Measurements from ENCODE around the gene EHHADH.

Gene EHHADH

GRCh38 chr3:185188816-185189215, 65.0 kb downstream of the EHHADH start:
- no peak for DNase-seq

DNA sequence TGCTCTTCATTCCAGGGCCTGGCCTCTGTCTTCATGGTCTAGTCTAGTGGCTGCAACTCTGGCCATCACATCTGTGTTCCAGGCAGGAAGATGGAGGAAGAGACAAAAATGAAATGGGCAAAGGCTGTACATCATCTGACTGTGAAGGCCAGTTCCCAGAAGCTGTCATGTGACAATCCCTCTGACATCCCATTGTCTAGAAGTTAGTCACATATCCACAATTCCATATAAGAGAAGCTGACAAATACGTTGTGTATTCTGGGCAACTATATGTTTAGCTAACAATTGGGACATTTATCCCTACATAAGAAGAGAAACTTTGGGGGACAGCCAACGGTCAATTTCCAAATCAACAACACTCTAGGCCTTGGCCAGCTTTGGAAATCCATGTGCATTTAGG, 66.5 kb downstream of the EHHADH start:
- DNase-seq: no peak

DNA sequence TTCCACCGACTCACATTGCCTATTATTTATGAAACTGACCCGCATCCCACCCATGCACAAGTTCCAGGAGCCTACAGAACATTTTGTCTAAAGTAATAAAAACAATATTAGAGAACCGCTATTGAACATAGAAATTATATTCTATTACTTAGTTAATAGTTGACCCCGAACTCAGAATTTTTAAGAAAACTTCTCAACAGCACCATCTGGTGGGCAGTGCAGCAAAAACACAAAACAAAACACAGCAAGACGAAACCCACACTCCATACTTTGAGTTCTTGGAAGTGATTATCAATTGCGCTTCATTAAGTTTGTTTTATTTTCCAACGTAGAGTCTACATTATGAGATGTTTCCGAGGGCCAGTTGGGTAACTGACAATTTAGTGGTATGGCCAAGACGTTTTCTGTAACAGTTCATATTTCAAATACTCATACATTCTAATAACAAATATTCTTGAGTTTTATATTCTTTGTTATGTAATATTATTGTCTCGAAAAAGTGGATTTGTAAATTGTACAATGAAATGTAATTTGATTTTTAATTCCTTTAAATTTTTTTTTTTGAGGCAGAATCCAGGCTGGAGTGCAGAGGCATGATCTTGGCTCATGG, 77.0 kb downstream of the EHHADH start:
- DNase-seq: peak; percentile 28

GRCh38 chr3:185175370-185175987, 78.4 kb downstream of the EHHADH start:
- no peak for DNase-seq

- no peak for DNase-seq
Observed at GRCh38 chr3:185172086-185173049, 81.5 kb downstream of the EHHADH start.

- DNase-seq: no peak
Observed at GRCh38 chr3:185164428-185165217, 89.2 kb downstream of the EHHADH start.

DNA sequence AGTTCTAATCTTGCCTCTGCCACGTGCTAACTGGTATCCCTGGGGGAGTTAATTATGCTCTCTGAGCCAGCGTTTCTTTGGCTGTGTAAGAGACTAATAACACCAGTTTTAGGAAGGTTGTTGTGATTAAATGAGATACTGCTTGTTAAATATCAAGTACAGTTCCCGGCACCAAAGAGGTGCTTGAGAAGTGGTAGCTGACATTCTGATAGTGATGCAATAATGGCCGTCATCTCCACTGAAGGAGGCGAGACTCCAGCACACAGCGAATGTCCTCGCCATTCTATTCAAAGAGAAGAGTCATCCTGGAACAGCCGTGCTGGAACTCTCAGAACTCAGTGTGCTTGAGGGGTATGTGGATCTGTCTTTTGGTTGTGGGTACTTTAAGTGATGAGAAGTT, 91.2 kb downstream of the EHHADH start:
- no peak for DNase-seq

GRCh38 chr3:185161761-185162160, 92.1 kb downstream of the EHHADH start:
- DNase-seq: no peak

- no peak for DNase-seq
Observed at GRCh38 chr3:185157347-185157746, 96.5 kb downstream of the EHHADH start.

GRCh38 chr3:185155678-185156077, 98.2 kb downstream of the EHHADH start:
- DNase-seq: no peak

GRCh38 chr3:185153861-185154629, 99.8 kb downstream of the EHHADH start:
- no peak for DNase-seq

GRCh38 chr3:185153171-185153771, 100.6 kb downstream of the EHHADH start:
- DNase-seq: no peak

GRCh38 chr3:185152410-185153170, 101.3 kb downstream of the EHHADH start, which contains the start of gene C3orf70:
Gene C3orf70 (minus strand): TSS chr3:185153060. CDS start chr3:185152823, 237 bp downstream.
- no peak for DNase-seq

DNA sequence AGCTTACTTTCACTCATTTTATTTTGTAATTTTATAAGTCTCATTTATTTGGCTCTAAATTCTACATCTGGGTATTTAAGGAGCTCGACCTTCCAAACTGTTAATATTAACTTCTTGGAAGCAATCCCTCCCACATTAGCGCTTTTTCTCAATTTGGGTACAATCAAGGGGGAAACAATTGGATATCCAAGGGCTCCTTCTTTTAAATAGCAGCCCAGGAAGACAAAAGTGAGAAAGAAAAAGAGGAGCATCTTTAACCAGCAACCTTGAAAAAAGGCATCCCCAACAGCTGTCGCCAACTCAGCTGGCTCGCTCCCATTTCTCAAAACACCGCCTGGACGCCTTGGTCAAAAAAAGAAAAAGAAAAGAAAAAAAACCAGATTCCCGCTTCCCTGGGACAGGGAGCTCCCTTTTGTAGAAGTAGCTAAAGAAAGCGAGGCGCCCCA, 101.9 kb downstream of the EHHADH start:
- no peak for DNase-seq

DNA sequence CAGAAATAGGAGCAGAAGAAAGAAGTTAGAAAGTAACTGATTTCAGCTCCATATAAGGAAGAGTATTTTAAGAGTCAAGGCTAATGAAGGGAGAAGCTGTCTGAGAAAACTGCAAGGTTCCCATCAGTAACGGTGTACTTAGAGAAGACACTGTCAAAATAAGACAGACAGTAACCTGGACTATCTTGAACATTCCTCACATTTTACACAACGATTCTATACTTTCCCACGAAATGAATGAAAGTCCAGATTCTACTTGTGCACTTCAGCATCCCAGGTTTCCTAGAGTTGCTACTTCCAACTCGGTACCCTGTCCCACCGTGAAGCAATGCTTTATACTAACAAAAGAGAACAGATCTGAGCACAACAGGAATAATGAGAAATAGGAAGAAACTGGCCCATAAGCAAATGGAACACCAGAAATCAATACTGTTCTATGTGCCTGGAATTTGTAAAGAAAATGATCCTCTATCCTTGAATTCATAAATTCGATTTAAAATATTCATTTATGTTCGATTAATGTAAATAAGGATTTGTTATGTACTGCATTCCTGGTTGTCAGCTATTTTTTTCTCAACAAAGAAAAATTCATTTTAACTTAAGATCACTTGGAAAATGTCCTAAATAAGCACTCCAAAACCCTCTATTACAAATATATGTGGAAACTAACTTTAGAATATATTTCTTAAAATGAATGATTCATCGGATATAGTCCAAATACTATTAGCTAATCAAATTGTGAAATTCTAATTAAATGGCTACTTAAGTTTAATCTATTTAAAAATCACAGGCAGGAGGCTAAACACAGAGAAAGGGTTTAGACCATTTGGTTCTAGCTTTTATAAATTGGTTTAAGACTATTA, 102.5 kb downstream of the EHHADH start:
- DNase-seq: no peak

DNA sequence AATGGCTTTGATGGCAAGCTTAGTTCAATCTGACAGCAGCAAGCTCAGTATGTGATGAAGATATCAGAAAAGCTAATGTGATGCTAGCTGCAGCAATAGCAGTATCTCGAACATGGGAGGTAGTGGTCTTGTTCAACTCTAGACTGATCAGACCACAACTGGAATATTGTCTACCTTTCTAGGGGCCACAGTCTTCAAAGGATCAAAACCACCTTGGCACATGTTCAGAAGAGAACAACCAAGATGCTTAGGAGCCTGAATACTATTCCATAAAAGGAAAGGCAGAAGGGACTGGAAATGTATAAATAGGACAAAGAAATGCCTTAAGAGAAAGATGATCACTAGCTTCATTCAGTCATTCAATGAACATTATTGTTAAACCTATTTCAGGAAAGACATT, 103.3 kb downstream of the EHHADH start:
- DNase-seq: no peak

DNA sequence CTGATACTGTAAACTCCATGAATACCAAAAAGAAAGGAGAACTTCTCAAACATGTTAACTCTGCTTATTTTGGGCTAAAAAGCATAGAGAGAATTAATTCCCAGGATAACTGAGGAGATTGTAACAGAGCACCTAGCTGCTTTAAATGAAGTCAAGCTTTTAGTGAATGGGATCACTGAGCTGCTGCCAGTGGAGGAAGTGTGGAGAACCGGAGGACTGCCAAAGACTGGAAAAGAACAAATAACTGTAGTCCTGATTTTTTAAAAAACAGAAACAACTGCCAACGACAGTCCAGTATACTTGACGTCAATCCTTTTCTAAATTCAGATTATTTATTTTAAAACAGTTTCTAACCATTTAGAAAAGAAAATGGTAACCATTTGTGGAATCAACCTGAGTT, 104.3 kb downstream of the EHHADH start:
- no peak for DNase-seq

DNA sequence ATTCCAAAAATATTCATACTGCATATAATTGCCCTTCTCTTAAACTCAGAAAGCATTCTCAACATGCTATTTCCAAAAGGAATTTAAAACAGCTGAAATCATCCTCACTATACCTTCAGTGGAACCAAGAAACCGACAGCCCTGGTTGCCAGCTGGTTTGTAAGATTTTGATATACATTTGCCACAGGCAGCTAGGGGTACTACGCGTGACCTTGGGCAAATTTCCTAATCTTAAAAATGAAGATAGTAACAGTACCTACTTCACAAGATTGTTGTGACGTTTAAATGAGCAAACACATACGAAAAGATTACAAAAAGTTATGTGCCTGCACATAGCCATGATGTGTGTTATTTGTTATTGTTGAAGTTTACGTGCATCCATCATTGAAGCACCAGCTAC, 108.3 kb downstream of the EHHADH start:
- no peak for DNase-seq

- no peak for DNase-seq
Observed at GRCh38 chr3:185144784-185145183, 109.1 kb downstream of the EHHADH start.

Measured in CD4-positive, alpha-beta T cell treated with Interleukin-17A for 1 hour (primary cell).